Amygdala (tissue), 56 donors: ENCODE measurements around the gene TRAPPC14.

Experiments
- DNase-seq, 56 donors: peaks; one replicate each; lab custom pipeline; 2025; lab: John Stamatoyannopoulos, UW

The TRAPPC14 gene

GRCh38 chr7:100175296-100175935 is 16.9 kb upstream of the TRAPPC14 start:
- no peak for DNase-seq

- DNase-seq: no peak
Measured at GRCh38 chr7:100174582-100174981, 16.1 kb upstream of the TRAPPC14 start.

- no peak for DNase-seq
Measured at GRCh38 chr7:100173806-100174495, 15.4 kb upstream of the TRAPPC14 start.

GRCh38 chr7:100171840-100172239 is 13.3 kb upstream of the TRAPPC14 start:
- DNase-seq: no peak

- DNase-seq: peak in 2 of 56 donors; percentile 29 to 38
Measured at GRCh38 chr7:100171087-100171681, 12.7 kb upstream of the TRAPPC14 start.

- no peak for DNase-seq
Measured at GRCh38 chr7:100170101-100170897, 11.8 kb upstream of the TRAPPC14 start.

GRCh38 chr7:100169147-100169850 is 10.8 kb upstream of the TRAPPC14 start:
- no peak for DNase-seq

- peak in 1 of 56 donors; percentile 13 for DNase-seq
Measured at GRCh38 chr7:100167912-100168323, 9.4 kb upstream of the TRAPPC14 start.

- DNase-seq: no peak
Measured at GRCh38 chr7:100166970-100167911, 8.7 kb upstream of the TRAPPC14 start.

GRCh38 chr7:100166317-100166940 is 7.9 kb upstream of the TRAPPC14 start:
- no peak for DNase-seq

GRCh38 chr7:100163871-100164270 is 5.3 kb upstream of the TRAPPC14 start:
- DNase-seq: no peak

- no peak for DNase-seq
Measured at GRCh38 chr7:100163006-100163531, 4.5 kb upstream of the TRAPPC14 start.

- DNase-seq: no peak
Measured at GRCh38 chr7:100160067-100160466, 1.5 kb upstream of the TRAPPC14 start.

- no peak for DNase-seq
Measured at GRCh38 chr7:100159099-100159623, 638 bp upstream of the TRAPPC14 start.

GRCh38 chr7:100157334-100158228 is 942 bp downstream of the TRAPPC14 start:
- DNase-seq: peak in 1 of 56 donors; percentile 25

- no peak for DNase-seq
Measured at GRCh38 chr7:100157069-100157333, 1.5 kb downstream of the TRAPPC14 start.

- DNase-seq: no peak
Measured at GRCh38 chr7:100156331-100157068, 2.0 kb downstream of the TRAPPC14 start.
